GM23338 (cell line): Measurements from ENCODE around the gene WDR47. TPM values are rescaled to one million over a fixed set of nuclear protein-coding genes. Genes with fewer than 3 reads are reported as not detected.

Experiments used
- ATAC-seq: fragments of 200-7000 bp; cut with Tn5 transposase; 3 replicates; pipeline ENCODE4 v1.9.1; 2020
- DNase-seq: peaks from one replicate; pipeline ENCODE4 v3.0.0-alpha.2; 2015; ENCODE audit warnings: low spot score
- H2AFZ ChIP-seq: fragments of 200-600 bp; sonication (generic); 2 replicates; pipeline ENCODE4 v1.8.0; 2016; ENCODE audit warnings: antibody characterized with exemption, mild to moderate bottlenecking, moderate library complexity
- H3F3A ChIP-seq: fragments of 200-600 bp; sonication (generic); replicated peaks from 2 replicates; pipeline ENCODE4 v1.8.0; 2017; ENCODE audit warnings: antibody characterized with exemption, mixed run types, low read depth
- H3K27ac ChIP-seq: fragments of 200-600 bp; sonication (generic); 2 replicates; pipeline ENCODE4 v1.6.1; 2016; ENCODE audit warnings: low read depth
- H3K27me3 ChIP-seq: fragments of 200-600 bp; sonication (generic); 2 replicates; pipeline ENCODE4 v1.8.0; 2016; ENCODE audit warnings: mild to moderate bottlenecking, mixed run types, moderate library complexity; ENCODE audit not compliant: insufficient read depth
- H3K36me3 ChIP-seq: fragments of 200-600 bp; sonication (generic); 2 replicates; pipeline ENCODE4 v1.8.0; 2016; ENCODE audit warnings: mild to moderate bottlenecking; ENCODE audit not compliant: insufficient read depth
- H3K4me1 ChIP-seq: fragments of 200-600 bp; sonication (generic); 2 replicates; pipeline ENCODE4 v1.8.0; 2016; ENCODE audit warnings: mild to moderate bottlenecking, moderate library complexity; ENCODE audit not compliant: insufficient read depth
- H3K4me2 ChIP-seq: fragments of 200-600 bp; sonication (generic); 2 replicates; pipeline ENCODE4 v1.7.1; 2017; ENCODE audit warnings: mixed run types
- H3K4me3 ChIP-seq: fragments of 200-600 bp; sonication (generic); 2 replicates; pipeline ENCODE4 v1.6.1; 2016; ENCODE audit warnings: mixed run types
- H3K79me2 ChIP-seq: fragments of 200-600 bp; sonication (generic); replicated peaks from 2 replicates; pipeline ENCODE4 v1.8.0; 2017; ENCODE audit warnings: mild to moderate bottlenecking; ENCODE audit not compliant: insufficient read depth
- H3K9me2 ChIP-seq: fragments of 200-600 bp; sonication (generic); 2 replicates; pipeline ENCODE4 v1.8.0; 2017; ENCODE audit not compliant: insufficient read depth
- H4K20me1 ChIP-seq: fragments of 200-600 bp; sonication (generic); replicated peaks from 2 replicates; pipeline ENCODE4 v1.8.0; 2017; ENCODE audit warnings: mild to moderate bottlenecking; ENCODE audit not compliant: insufficient read depth
- H3K27ac Mint-ChIP-seq: 2 replicates; pipeline ENCODE4 v1.8.0; 2020; ENCODE audit warnings: inconsistent platforms, mild to moderate bottlenecking, moderate library complexity, mixed read lengths
- H3K27me3 Mint-ChIP-seq: 3 replicates; pipeline ENCODE4 v1.8.0; 2022; ENCODE audit warnings: low read depth, mild to moderate bottlenecking, moderate library complexity, mixed read lengths, inconsistent platforms; ENCODE audit not compliant: insufficient read depth, poor library complexity
- H3K36me3 Mint-ChIP-seq: 3 replicates; pipeline ENCODE4 v1.8.0; 2021; ENCODE audit warnings: low read depth, mild to moderate bottlenecking, inconsistent platforms, moderate library complexity, mixed read lengths
- H3K4me1 Mint-ChIP-seq: 3 replicates; pipeline ENCODE4 v1.8.0; 2020; ENCODE audit warnings: mild to moderate bottlenecking, inconsistent platforms, mixed read lengths
- H3K4me3 Mint-ChIP-seq: 3 replicates; pipeline ENCODE4 v1.8.0; 2021; ENCODE audit warnings: moderate library complexity, mild to moderate bottlenecking, inconsistent platforms, mixed read lengths
- H3K9me3 Mint-ChIP-seq: 3 replicates; pipeline ENCODE4 v1.8.0; 2020; ENCODE audit warnings: moderate library complexity, mild to moderate bottlenecking, inconsistent platforms, mixed read lengths
- CREB1 ChIP-seq: fragments of 250-450 bp; sonication (Bioruptor Pico); IDR thresholded peaks from 2 replicates; pipeline ENCODE4 v1.5.0; 2020; ENCODE audit warnings: low read depth, mild to moderate bottlenecking, moderate library complexity
- EZH2 ChIP-seq: fragments of 200-600 bp; sonication (generic); IDR thresholded peaks from one replicate; pipeline ENCODE4 v1.8.0; 2017; ENCODE audit warnings: antibody characterized with exemption, mild to moderate bottlenecking, low read depth; ENCODE audit not compliant: unreplicated experiment
- EZH2phosphoT487 ChIP-seq: fragments of 200-600 bp; sonication (generic); IDR thresholded peaks from one replicate; pipeline ENCODE4 v1.8.1; 2018; ENCODE audit warnings: antibody characterized with exemption; ENCODE audit not compliant: unreplicated experiment
- JUNB ChIP-seq: IDR thresholded peaks from one replicate; pipeline ENCODE4 v1.6.1; 2016; ENCODE audit warnings: antibody characterized with exemption; ENCODE audit not compliant: unreplicated experiment
- NANOG ChIP-seq: IDR thresholded peaks from 2 replicates; pipeline ENCODE4 v1.6.1; 2016; ENCODE audit warnings: antibody characterized with exemption, borderline replicate concordance
- POLR2AphosphoS5 ChIP-seq: IDR thresholded peaks from 2 replicates; pipeline ENCODE4 v1.6.1; 2016; ENCODE audit warnings: antibody characterized with exemption, low read depth
- STAT1 ChIP-seq: IDR thresholded peaks from one replicate; pipeline ENCODE4 v1.6.1; 2016; ENCODE audit warnings: antibody characterized with exemption; ENCODE audit not compliant: unreplicated experiment
- ZNF114 ChIP-seq: fragments of 250-450 bp; sonication (Bioruptor Pico); IDR thresholded peaks from 2 replicates; pipeline ENCODE4 v1.5.0; 2020; ENCODE audit warnings: mild to moderate bottlenecking, moderate library complexity
- ZNF331 ChIP-seq: fragments of 250-450 bp; sonication (Bioruptor Pico); IDR thresholded peaks from 2 replicates; pipeline ENCODE4 v1.5.0; 2020; ENCODE audit warnings: low read depth, mild to moderate bottlenecking, moderate library complexity
- polyA plus RNA-seq: library from polyadenylated mRNA; unstranded; fragments of >200 nt; fragmentation: Nextera tagmentation; extraction: Ambion mirVana; gene quantifications from 2 replicates; pipeline ENCODE4 v1.2.1, GENCODE V29; 2016
- total RNA-seq: library from RNA; depleted of rRNA; stranded (reverse); fragments of >200 nt; shearing (Covaris generic); gene quantifications from 2 replicates; pipeline ENCODE4 v1.2.3, GENCODE V29; 2014
- TF ChIP-seq, protein P1 (sequence below), 2 experiments: fragments of 200-600 bp in 1 of 2; sonication (generic) in 1 of 2; conservative IDR thresholded peaks; 2 replicates each; pipeline versions ENCODE4 v1.5.1 to v1.6.1; 2016 to 2017; ENCODE audit warnings: antibody characterized with exemption in 2 of 2, low read depth in 2 of 2, mild to moderate bottlenecking in 2 of 2, moderate library complexity in 1 of 2
- TF ChIP-seq, protein P2 (sequence below): fragments of 250-450 bp; sonication (Bioruptor Pico); IDR thresholded peaks from 2 replicates; pipeline ENCODE4 v1.5.0; 2020; ENCODE audit warnings: mild to moderate bottlenecking, moderate library complexity

The WDR47 gene
- total and polyA plus RNA-seq, 2 experiments from 2014 or later: 3.9 to 5.2 TPM

DNA sequence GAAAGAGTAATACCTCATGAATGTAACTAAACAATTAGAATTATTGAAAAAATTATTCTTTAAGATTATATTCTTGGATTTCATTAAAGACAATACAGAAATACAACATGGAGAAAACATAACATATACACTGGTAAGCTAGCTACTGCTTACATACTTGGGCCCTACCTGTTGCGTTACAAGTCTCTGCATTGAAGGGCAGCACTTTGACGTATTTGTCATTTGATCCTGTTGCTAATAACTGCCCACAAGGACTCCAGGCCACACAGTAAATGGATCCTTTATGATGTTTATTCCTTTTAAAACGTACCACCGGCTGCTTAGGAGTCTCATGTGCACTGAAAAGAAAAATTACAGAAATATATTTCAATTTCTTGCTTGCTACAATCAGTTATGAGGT is 58.8 kb downstream of the WDR47 start:
- peaks cover 14% of the 10 kb centered on the region for H3K36me3 Mint-ChIP-seq
- H3K27ac ChIP-seq: no peak overlapping the region
- H3F3A ChIP-seq: no peaks in the 10 kb centered on the region
- peaks cover 6% of the 10 kb centered on the region; the same call in 2 of the 3 replicates for H3K9me3 Mint-ChIP-seq
- no peak overlapping the region for H3K4me2 ChIP-seq
- H3K36me3 ChIP-seq: no peaks in the 10 kb centered on the region
- no peaks in the 10 kb centered on the region for H3K4me1 ChIP-seq
- no peak overlapping the region for H3K4me3 Mint-ChIP-seq
- H3K27ac Mint-ChIP-seq: peak overlapping the region; percentile 72; the same call in 1 of the 2 replicates
- H4K20me1 ChIP-seq: no peaks in the 10 kb centered on the region
- H3K4me3 ChIP-seq: no peak overlapping the region
- no peak for ATAC-seq
- H3K27me3 Mint-ChIP-seq: no peaks in the 10 kb centered on the region
- no peak overlapping the region for H2AFZ ChIP-seq
- DNase-seq: no peak
- H3K79me2 ChIP-seq: no peaks in the 10 kb centered on the region
- peaks cover 6% of the 10 kb centered on the region; the same call in 2 of the 3 replicates for H3K4me1 Mint-ChIP-seq
- TF ChIP-seq EZH2phosphoT487 (no peak), ZNF114 (CRISPR knock-in tag) (no peak), STAT1 (no peak)
- no peaks in the 10 kb centered on the region for H3K27me3 ChIP-seq
- no peaks in the 10 kb centered on the region for H3K9me2 ChIP-seq

DNA sequence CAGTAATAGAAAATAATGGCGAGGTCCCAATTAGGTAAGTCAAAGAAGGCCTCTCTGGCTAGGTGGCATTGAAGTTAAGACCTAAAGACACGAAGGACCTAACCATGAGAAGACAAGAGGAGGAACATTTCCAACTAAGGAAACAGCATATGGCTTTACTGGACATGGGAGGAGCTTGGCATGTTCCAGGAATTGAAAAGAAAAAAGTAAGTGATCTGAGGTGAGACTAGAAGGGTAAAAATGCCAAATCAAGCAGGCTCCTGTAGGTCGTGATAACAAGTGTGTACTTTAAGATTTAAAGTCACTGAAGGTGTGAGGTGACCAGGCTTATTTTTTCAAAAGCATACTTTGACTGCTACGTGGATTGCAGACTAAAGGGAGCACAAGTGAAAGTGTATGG is 65.2 kb downstream of the WDR47 start:
- no peaks in the 10 kb centered on the region for H4K20me1 ChIP-seq
- no peak for DNase-seq
- no peak overlapping the region for H3K27ac Mint-ChIP-seq
- peaks cover 4% of the 10 kb centered on the region for H3K27me3 Mint-ChIP-seq
- no peaks in the 10 kb centered on the region for H3K27me3 ChIP-seq
- H3K36me3 ChIP-seq: no peaks in the 10 kb centered on the region
- no peaks in the 10 kb centered on the region for H3K9me2 ChIP-seq
- H3K79me2 ChIP-seq: no peaks in the 10 kb centered on the region
- no peak overlapping the region for H3K27ac ChIP-seq
- H3K4me1 Mint-ChIP-seq: peaks cover 4% of the 10 kb centered on the region; the same call in 2 of the 3 replicates
- no peaks in the 10 kb centered on the region for H3K4me1 ChIP-seq
- ATAC-seq: no peak
- H3K4me3 Mint-ChIP-seq: no peak overlapping the region
- H2AFZ ChIP-seq: no peak overlapping the region
- H3K36me3 Mint-ChIP-seq: peaks cover 14% of the 10 kb centered on the region
- no peak overlapping the region for H3K4me2 ChIP-seq
- H3K9me3 Mint-ChIP-seq: peaks cover 6% of the 10 kb centered on the region; the same call in 2 of the 3 replicates
- no peaks in the 10 kb centered on the region for H3F3A ChIP-seq
- no peak overlapping the region for H3K4me3 ChIP-seq
- TF ChIP-seq NANOG (no peak), ZNF331 (CRISPR knock-in tag) (no peak), CREB1 (no peak), POLR2AphosphoS5 (no peak), JUNB (no peak), EZH2 (no peak), STAT1 (no peak), EZH2phosphoT487 (no peak)
- TF ChIP-seq, protein P1, sequence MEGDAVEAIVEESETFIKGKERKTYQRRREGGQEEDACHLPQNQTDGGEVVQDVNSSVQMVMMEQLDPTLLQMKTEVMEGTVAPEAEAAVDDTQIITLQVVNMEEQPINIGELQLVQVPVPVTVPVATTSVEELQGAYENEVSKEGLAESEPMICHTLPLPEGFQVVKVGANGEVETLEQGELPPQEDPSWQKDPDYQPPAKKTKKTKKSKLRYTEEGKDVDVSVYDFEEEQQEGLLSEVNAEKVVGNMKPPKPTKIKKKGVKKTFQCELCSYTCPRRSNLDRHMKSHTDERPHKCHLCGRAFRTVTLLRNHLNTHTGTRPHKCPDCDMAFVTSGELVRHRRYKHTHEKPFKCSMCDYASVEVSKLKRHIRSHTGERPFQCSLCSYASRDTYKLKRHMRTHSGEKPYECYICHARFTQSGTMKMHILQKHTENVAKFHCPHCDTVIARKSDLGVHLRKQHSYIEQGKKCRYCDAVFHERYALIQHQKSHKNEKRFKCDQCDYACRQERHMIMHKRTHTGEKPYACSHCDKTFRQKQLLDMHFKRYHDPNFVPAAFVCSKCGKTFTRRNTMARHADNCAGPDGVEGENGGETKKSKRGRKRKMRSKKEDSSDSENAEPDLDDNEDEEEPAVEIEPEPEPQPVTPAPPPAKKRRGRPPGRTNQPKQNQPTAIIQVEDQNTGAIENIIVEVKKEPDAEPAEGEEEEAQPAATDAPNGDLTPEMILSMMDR (conservative IDR thresholded peaks at IDR 0.05; ENCODE audit: low read depth in 2 of 2): no peak
- TF ChIP-seq, protein P2, sequence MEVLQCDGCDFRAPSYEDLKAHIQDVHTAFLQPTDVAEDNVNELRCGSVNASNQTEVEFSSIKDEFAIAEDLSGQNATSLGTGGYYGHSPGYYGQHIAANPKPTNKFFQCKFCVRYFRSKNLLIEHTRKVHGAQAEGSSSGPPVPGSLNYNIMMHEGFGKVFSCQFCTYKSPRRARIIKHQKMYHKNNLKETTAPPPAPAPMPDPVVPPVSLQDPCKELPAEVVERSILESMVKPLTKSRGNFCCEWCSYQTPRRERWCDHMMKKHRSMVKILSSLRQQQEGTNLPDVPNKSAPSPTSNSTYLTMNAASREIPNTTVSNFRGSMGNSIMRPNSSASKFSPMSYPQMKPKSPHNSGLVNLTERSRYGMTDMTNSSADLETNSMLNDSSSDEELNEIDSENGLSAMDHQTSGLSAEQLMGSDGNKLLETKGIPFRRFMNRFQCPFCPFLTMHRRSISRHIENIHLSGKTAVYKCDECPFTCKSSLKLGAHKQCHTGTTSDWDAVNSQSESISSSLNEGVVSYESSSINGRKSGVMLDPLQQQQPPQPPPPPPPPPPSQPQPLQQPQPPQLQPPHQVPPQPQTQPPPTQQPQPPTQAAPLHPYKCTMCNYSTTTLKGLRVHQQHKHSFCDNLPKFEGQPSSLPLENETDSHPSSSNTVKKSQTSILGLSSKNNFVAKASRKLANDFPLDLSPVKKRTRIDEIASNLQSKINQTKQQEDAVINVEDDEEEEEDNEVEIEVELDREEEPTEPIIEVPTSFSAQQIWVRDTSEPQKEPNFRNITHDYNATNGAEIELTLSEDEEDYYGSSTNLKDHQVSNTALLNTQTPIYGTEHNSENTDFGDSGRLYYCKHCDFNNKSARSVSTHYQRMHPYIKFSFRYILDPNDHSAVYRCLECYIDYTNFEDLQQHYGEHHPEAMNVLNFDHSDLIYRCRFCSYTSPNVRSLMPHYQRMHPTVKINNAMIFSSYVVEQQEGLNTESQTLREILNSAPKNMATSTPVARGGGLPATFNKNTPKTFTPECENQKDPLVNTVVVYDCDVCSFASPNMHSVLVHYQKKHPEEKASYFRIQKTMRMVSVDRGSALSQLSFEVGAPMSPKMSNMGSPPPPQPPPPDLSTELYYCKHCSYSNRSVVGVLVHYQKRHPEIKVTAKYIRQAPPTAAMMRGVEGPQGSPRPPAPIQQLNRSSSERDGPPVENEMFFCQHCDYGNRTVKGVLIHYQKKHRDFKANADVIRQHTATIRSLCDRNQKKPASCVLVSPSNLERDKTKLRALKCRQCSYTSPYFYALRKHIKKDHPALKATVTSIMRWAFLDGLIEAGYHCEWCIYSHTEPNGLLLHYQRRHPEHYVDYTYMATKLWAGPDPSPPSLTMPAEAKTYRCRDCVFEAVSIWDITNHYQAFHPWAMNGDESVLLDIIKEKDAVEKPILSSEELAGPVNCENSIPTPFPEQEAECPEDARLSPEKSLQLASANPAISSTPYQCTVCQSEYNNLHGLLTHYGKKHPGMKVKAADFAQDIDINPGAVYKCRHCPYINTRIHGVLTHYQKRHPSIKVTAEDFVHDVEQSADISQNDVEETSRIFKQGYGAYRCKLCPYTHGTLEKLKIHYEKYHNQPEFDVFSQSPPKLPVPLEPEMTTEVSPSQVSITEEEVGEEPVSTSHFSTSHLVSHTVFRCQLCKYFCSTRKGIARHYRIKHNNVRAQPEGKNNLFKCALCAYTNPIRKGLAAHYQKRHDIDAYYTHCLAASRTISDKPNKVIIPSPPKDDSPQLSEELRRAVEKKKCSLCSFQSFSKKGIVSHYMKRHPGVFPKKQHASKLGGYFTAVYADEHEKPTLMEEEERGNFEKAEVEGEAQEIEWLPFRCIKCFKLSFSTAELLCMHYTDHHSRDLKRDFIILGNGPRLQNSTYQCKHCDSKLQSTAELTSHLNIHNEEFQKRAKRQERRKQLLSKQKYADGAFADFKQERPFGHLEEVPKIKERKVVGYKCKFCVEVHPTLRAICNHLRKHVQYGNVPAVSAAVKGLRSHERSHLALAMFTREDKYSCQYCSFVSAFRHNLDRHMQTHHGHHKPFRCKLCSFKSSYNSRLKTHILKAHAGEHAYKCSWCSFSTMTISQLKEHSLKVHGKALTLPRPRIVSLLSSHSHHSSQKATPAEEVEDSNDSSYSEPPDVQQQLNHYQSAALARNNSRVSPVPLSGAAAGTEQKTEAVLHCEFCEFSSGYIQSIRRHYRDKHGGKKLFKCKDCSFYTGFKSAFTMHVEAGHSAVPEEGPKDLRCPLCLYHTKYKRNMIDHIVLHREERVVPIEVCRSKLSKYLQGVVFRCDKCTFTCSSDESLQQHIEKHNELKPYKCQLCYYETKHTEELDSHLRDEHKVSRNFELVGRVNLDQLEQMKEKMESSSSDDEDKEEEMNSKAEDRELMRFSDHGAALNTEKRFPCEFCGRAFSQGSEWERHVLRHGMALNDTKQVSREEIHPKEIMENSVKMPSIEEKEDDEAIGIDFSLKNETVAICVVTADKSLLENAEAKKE (CRISPR knock-in tag): no peak
